SK-N-SH (cell line): ENCODE measurements around the gene NTNG1. TPM values are rescaled to one million over a fixed set of nuclear protein-coding genes. Genes with fewer than 3 reads are reported as not detected.

Source experiments
- CTCF ChIA-PET: fragments of 300-600, 350-600 bp; formaldehyde crosslinking; extraction: SDS; loops from one replicate; lab custom pipeline; 2021; lab: Yijun Ruan, JAX
- POLR2A ChIA-PET: fragments of 350-600 bp; sonication (Branson Sonifier 250); formaldehyde crosslinking; extraction: SDS; loops from one replicate; lab custom pipeline; 2020; ENCODE audit warnings: antibody characterized with exemption, inconsistent platforms; lab: Yijun Ruan, JAX
- DNase-seq: peaks from one replicate; pipeline ENCODE4 v3.0.0; 2012
- H2AFZ ChIP-seq: fragments of 200-600 bp; sonication (generic); 2 replicates; pipeline ENCODE4 v1.8.1; 2016; ENCODE audit warnings: antibody characterized with exemption, mild to moderate bottlenecking, low read depth
- H3F3A ChIP-seq: fragments of 200-600 bp; sonication (generic); replicated peaks from 2 replicates; pipeline ENCODE3; 2016; ENCODE audit warnings: antibody characterized with exemption, mild to moderate bottlenecking; ENCODE audit not compliant: insufficient read depth
- H3K27ac ChIP-seq, 2 experiments: fragments of 200-500 bp in 1 of 2; fragments of 200-600 bp in 1 of 2; sonication (Bioruptor generic) in 1 of 2; sonication (generic), shearing (Covaris generic) in 1 of 2; 2 replicates each; pipeline versions ENCODE4 v1.5.1 to v1.6.1; 2014 to 2016; ENCODE audit warnings: low read depth in 2 of 2, inconsistent platforms in 1 of 2, low read length in 1 of 2, mild to moderate bottlenecking in 1 of 2, mixed read lengths in 1 of 2
- H3K27me3 ChIP-seq: fragments of 200-600 bp; sonication (generic), shearing (Covaris generic); 2 replicates; pipeline ENCODE4 v1.6.1; 2016; ENCODE audit warnings: mixed run types; ENCODE audit not compliant: insufficient read depth
- H3K36me3 ChIP-seq, 2 experiments: fragments of 200-500 bp in 1 of 2; fragments of 200-600 bp in 1 of 2; sonication (Bioruptor generic) in 1 of 2; sonication (generic) in 1 of 2; replicated peaks in 1 of 2; 2 replicates each; pipeline versions ENCODE3 to v1.5.1; 2014 to 2016; ENCODE audit warnings: low read length in 1 of 2, mild to moderate bottlenecking in 1 of 2; ENCODE audit not compliant: insufficient read depth in 2 of 2, control insufficient read depth in 1 of 2
- H3K4me1 ChIP-seq, 2 experiments: fragments of 200-500 bp in 1 of 2; fragments of 200-600 bp in 1 of 2; sonication (Bioruptor generic) in 1 of 2; sonication (generic), shearing (Covaris generic) in 1 of 2; 2 replicates each; pipeline versions ENCODE4 v1.5.1 to v1.6.1; 2014 to 2016; ENCODE audit warnings: low read depth in 1 of 2, low read length in 1 of 2, mixed run types in 1 of 2; ENCODE audit not compliant: insufficient read depth in 2 of 2, control insufficient read depth in 1 of 2
- H3K4me2 ChIP-seq: fragments of 200-600 bp; sonication (generic), shearing (Covaris generic); 2 replicates; pipeline ENCODE4 v1.6.1; 2017; ENCODE audit warnings: mixed run types
- H3K4me3 ChIP-seq, 2 experiments: fragments of 200-500 bp in 1 of 2; fragments of 200-600 bp in 1 of 2; sonication (Bioruptor generic) in 1 of 2; sonication (generic), shearing (Covaris generic) in 1 of 2; 2 replicates each; pipeline versions ENCODE4 v1.5.1 to v1.8.1; 2014 to 2016; ENCODE audit warnings: low read depth in 2 of 2, inconsistent platforms in 1 of 2, low read length in 1 of 2, mild to moderate bottlenecking in 1 of 2, mixed read lengths in 1 of 2, moderate library complexity in 1 of 2
- H3K79me2 ChIP-seq: fragments of 200-600 bp; sonication (generic); 2 replicates; pipeline ENCODE4 v1.8.1; 2017; ENCODE audit warnings: mild to moderate bottlenecking; ENCODE audit not compliant: insufficient read depth
- H3K9ac ChIP-seq: fragments of 200-600 bp; sonication (generic); 2 replicates; pipeline ENCODE4 v1.6.1; 2017; ENCODE audit warnings: mixed run types
- H3K9me2 ChIP-seq: fragments of 200-600 bp; sonication (generic); 2 replicates; pipeline ENCODE4 v1.6.1; 2017; ENCODE audit warnings: mixed run types
- H3K9me3 ChIP-seq: fragments of 200-600 bp; sonication (generic); 2 replicates; pipeline ENCODE4 v1.6.1; 2017; ENCODE audit warnings: mixed run types, mild to moderate bottlenecking, moderate library complexity
- H4K20me1 ChIP-seq: fragments of 200-600 bp; sonication (generic); 2 replicates; pipeline ENCODE4 v1.6.1; 2017; ENCODE audit warnings: mild to moderate bottlenecking, mixed run types; ENCODE audit not compliant: insufficient read depth
- FOSL2 ChIP-seq: IDR thresholded peaks from 2 replicates; pipeline ENCODE4 v1.4.0; 2012; ENCODE audit warnings: low read depth, mild to moderate bottlenecking, moderate library complexity, borderline replicate concordance
- JUND ChIP-seq: IDR thresholded peaks from 2 replicates; pipeline ENCODE4 v1.4.0; 2012
- RXRA ChIP-seq: IDR thresholded peaks from 2 replicates; pipeline ENCODE4 v1.4.0; 2012; ENCODE audit warnings: low read depth, mild to moderate bottlenecking, borderline replicate concordance
- TEAD4 ChIP-seq: IDR thresholded peaks from 2 replicates; pipeline ENCODE4 v1.4.0; 2012; ENCODE audit warnings: mild to moderate bottlenecking, borderline replicate concordance; ENCODE audit not compliant: insufficient read depth
- USF2 ChIP-seq: fragments of 150-350 bp; IDR thresholded peaks from 2 replicates; pipeline ENCODE4 v1.6.1; 2017; ENCODE audit warnings: antibody characterized with exemption, low read length, low read depth, borderline replicate concordance
- WGBS: methylation state at CpG from one replicate; pipeline ENCODE4 v1.1.6; 2017; ENCODE audit warnings: low lambda C conversion rate; 5-methylcytosine and 5-hydroxymethylcytosine counted together
- polyA plus RNA-seq, 3 experiments: library from polyadenylated mRNA; depleted of rRNA; stranded (reverse); fragments of >200 nt; gene quantifications; 2 replicates each; pipeline ENCODE4 v1.2.3, GENCODE V29; 2012
- TF ChIP-seq, protein P1 (sequence below): IDR thresholded peaks from 2 replicates; pipeline ENCODE4 v1.4.0; 2012; ENCODE audit warnings: low read depth, borderline replicate concordance
- TF ChIP-seq, protein P2 (sequence below): fragments of 200-600 bp; sonication (generic); IDR thresholded peaks from 2 replicates; pipeline ENCODE4 v1.6.1; 2017; ENCODE audit warnings: antibody characterized with exemption, mild to moderate bottlenecking, moderate library complexity

Gene NTNG1
- polyA plus RNA-seq, 1 of the 3 experiments (the other 2 are of a cell fraction): 0.03 TPM

DNA sequence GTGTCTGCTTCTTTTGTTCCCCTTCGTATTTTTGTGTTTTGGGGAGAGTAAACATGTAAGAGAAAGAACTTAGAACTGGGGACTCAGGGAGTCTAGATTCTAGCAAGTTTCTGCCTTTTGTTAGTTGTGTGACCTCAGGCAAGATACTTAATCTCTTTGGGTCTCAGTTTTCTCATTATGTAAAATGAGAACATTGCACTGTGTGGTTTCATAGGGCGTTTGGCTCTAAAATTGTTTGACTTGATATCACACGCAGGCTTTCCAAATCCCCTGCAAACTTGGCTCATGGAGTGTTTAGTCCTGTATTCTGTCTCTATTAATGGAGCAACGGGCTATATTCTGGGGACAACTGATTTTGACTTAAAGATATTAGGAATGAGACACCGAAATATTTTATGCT, 57.7 kb downstream of the NTNG1 start:
- Histone ChIP-seq H3K27ac (peak overlapping the region in 1 of 2 experiments; percentile 75; a peak in 2 of 4 replicates), H3K36me3 (no peaks in the 10 kb centered on the region), H3F3A (no peaks in the 10 kb centered on the region), H3K9ac (no peak overlapping the region), H2AFZ (no peak overlapping the region), H3K4me1 (peaks cover 0 to 17% of the 10 kb centered on the region in 2 experiments; a peak in 2 of 4 replicates), H3K27me3 (no peaks in the 10 kb centered on the region), H3K4me3 (no peak overlapping the region), H3K9me2 (no peaks in the 10 kb centered on the region)
- ChIA-PET CTCF (no interaction called here), POLR2A (no interaction called here)
- 3% methylated on average over 5 of the region's 5 CpGs for WGBS
- DNase-seq: no peak
- TF ChIP-seq RXRA (no peak), FOSL2 (no peak), JUND (no peak), USF2 (no peak), TEAD4 (no peak)
- TF ChIP-seq, protein P1, sequence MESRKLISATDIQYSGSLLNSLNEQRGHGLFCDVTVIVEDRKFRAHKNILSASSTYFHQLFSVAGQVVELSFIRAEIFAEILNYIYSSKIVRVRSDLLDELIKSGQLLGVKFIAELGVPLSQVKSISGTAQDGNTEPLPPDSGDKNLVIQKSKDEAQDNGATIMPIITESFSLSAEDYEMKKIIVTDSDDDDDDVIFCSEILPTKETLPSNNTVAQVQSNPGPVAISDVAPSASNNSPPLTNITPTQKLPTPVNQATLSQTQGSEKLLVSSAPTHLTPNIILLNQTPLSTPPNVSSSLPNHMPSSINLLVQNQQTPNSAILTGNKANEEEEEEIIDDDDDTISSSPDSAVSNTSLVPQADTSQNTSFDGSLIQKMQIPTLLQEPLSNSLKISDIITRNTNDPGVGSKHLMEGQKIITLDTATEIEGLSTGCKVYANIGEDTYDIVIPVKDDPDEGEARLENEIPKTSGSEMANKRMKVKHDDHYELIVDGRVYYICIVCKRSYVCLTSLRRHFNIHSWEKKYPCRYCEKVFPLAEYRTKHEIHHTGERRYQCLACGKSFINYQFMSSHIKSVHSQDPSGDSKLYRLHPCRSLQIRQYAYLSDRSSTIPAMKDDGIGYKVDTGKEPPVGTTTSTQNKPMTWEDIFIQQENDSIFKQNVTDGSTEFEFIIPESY: no peak
- TF ChIP-seq, all 33 proteins: peak for 0
- no peaks in the 10 kb centered on the region for H4K20me1 ChIP-seq
- H3K9me3 ChIP-seq: no peaks in the 10 kb centered on the region
- H3K4me2 ChIP-seq: no peak overlapping the region
- no peaks in the 10 kb centered on the region for H3K79me2 ChIP-seq

- TF ChIP-seq, protein P2, sequence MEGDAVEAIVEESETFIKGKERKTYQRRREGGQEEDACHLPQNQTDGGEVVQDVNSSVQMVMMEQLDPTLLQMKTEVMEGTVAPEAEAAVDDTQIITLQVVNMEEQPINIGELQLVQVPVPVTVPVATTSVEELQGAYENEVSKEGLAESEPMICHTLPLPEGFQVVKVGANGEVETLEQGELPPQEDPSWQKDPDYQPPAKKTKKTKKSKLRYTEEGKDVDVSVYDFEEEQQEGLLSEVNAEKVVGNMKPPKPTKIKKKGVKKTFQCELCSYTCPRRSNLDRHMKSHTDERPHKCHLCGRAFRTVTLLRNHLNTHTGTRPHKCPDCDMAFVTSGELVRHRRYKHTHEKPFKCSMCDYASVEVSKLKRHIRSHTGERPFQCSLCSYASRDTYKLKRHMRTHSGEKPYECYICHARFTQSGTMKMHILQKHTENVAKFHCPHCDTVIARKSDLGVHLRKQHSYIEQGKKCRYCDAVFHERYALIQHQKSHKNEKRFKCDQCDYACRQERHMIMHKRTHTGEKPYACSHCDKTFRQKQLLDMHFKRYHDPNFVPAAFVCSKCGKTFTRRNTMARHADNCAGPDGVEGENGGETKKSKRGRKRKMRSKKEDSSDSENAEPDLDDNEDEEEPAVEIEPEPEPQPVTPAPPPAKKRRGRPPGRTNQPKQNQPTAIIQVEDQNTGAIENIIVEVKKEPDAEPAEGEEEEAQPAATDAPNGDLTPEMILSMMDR: no peak
- TF ChIP-seq, all 33 proteins: peak for 0
- WGBS: 16% methylated on average over 1 of the region's 1 CpG
- no peak for DNase-seq
These were observed 59.8 kb downstream of the NTNG1 start for GRCh38 chr1:107200631-107201030.

More at GRCh38 chr1:107200631-107201030, 59.8 kb downstream of the NTNG1 start:
- Histone ChIP-seq H3K79me2 (no peaks in the 10 kb centered on the region), H3K4me2 (no peak overlapping the region), H3K4me1 (peaks cover 5 to 17% of the 10 kb centered on the region in 2 experiments; a peak in 3 of 4 replicates), H3K4me3 (no peak overlapping the region), H4K20me1 (no peaks in the 10 kb centered on the region), H2AFZ (no peak overlapping the region), H3K27me3 (no peaks in the 10 kb centered on the region), H3K9me2 (no peaks in the 10 kb centered on the region), H3K27ac (no peak overlapping the region), H3K9me3 (no peaks in the 10 kb centered on the region), H3F3A (no peaks in the 10 kb centered on the region), H3K36me3 (no peaks in the 10 kb centered on the region), H3K9ac (no peak overlapping the region)
- POLR2A ChIA-PET: no interaction called here
- CTCF ChIA-PET: no interaction called here
